Stimulated activated naive B cell treated with anti-CD40 and anti-IgM and Interleukin-4, amounts not matched to agents 10 μg/mL and 1 μg/mL and 100 μg/mL, for 72 hours (primary cell): ENCODE measurements around the gene PARD3.

Experiments
- ATAC-seq, 2 donors: fragments of 150-1000 bp; cut with Tn5 transposase; replicated peaks; 2 replicates each; pipeline ENCODE4 v1.10.0; 2021; ENCODE audit warnings: moderate library complexity in 1 of 2
- DNase-seq: peaks from one replicate; pipeline ENCODE4 v3.0.0; 2021
- H3K27ac Mint-ChIP-seq: one replicate; pipeline ENCODE4 v1.8.0; 2022; ENCODE audit warnings: mild to moderate bottlenecking, mixed read lengths
- H3K27me3 Mint-ChIP-seq, 2 donors: one replicate each; pipeline ENCODE4 v1.8.0; 2022; ENCODE audit warnings: mixed read lengths in 2 of 2
- H3K36me3 Mint-ChIP-seq, 2 donors: one replicate each; pipeline ENCODE4 v1.8.0; 2022; ENCODE audit warnings: mixed read lengths in 2 of 2, mild to moderate bottlenecking in 1 of 2
- H3K4me1 Mint-ChIP-seq, 2 donors: one replicate each; pipeline ENCODE4 v1.8.0; 2022; ENCODE audit warnings: mixed read lengths in 2 of 2, mild to moderate bottlenecking in 1 of 2
- H3K4me3 Mint-ChIP-seq, 2 donors: one replicate each; pipeline ENCODE4 v1.8.0; 2022; ENCODE audit warnings: mild to moderate bottlenecking in 2 of 2, mixed read lengths in 2 of 2, moderate library complexity in 1 of 2
- H3K9me3 Mint-ChIP-seq, 2 donors: one replicate each; pipeline ENCODE4 v1.8.0; 2022; ENCODE audit warnings: mixed read lengths in 2 of 2, mild to moderate bottlenecking in 1 of 2

The PARD3 gene

GRCh38 chr10:34240039-34240438, 575.1 kb downstream of the PARD3 start:
- H3K36me3 Mint-ChIP-seq: no peaks in the 10 kb centered on the region
- DNase-seq: no peak
- no peak overlapping the region for H3K27ac Mint-ChIP-seq
- H3K9me3 Mint-ChIP-seq: no peaks in the 10 kb centered on the region
- ATAC-seq: no peak
- H3K27me3 Mint-ChIP-seq: no peaks in the 10 kb centered on the region
- H3K4me1 Mint-ChIP-seq: no peaks in the 10 kb centered on the region
- H3K4me3 Mint-ChIP-seq: no peak overlapping the region

GRCh38 chr10:34237898-34238455, 577.1 kb downstream of the PARD3 start:
- ATAC-seq: no peak
- H3K4me1 Mint-ChIP-seq: no peaks in the 10 kb centered on the region
- no peaks in the 10 kb centered on the region for H3K9me3 Mint-ChIP-seq
- H3K36me3 Mint-ChIP-seq: no peaks in the 10 kb centered on the region
- no peak for DNase-seq
- no peak overlapping the region for H3K4me3 Mint-ChIP-seq
- H3K27me3 Mint-ChIP-seq: no peaks in the 10 kb centered on the region
- H3K27ac Mint-ChIP-seq: no peak overlapping the region

GRCh38 chr10:34236931-34237330, 578.2 kb downstream of the PARD3 start:
- Mint-ChIP-seq H3K36me3 (no peaks in the 10 kb centered on the region), H3K9me3 (no peaks in the 10 kb centered on the region), H3K27me3 (no peaks in the 10 kb centered on the region), H3K4me3 (no peak overlapping the region), H3K4me1 (no peaks in the 10 kb centered on the region), H3K27ac (no peak overlapping the region)
- ATAC-seq (no peak), DNase-seq (no peak)

GRCh38 chr10:34235164-34235832, 579.8 kb downstream of the PARD3 start:
- H3K9me3 Mint-ChIP-seq: no peaks in the 10 kb centered on the region
- H3K4me3 Mint-ChIP-seq: no peak overlapping the region
- DNase-seq (no peak), ATAC-seq (no peak)
- no peak overlapping the region for H3K27ac Mint-ChIP-seq
- H3K27me3 Mint-ChIP-seq: no peaks in the 10 kb centered on the region
- H3K4me1 Mint-ChIP-seq: no peaks in the 10 kb centered on the region
- no peaks in the 10 kb centered on the region for H3K36me3 Mint-ChIP-seq

GRCh38 chr10:34232481-34232880, 582.6 kb downstream of the PARD3 start:
- no peaks in the 10 kb centered on the region for H3K9me3 Mint-ChIP-seq
- H3K27me3 Mint-ChIP-seq: no peaks in the 10 kb centered on the region
- no peak for DNase-seq
- H3K4me1 Mint-ChIP-seq: no peaks in the 10 kb centered on the region
- ATAC-seq: no peak
- no peak overlapping the region for H3K4me3 Mint-ChIP-seq
- H3K27ac Mint-ChIP-seq: no peak overlapping the region
- no peaks in the 10 kb centered on the region for H3K36me3 Mint-ChIP-seq

GRCh38 chr10:34231441-34232180, 583.5 kb downstream of the PARD3 start:
- Mint-ChIP-seq H3K36me3 (no peaks in the 10 kb centered on the region), H3K4me3 (no peak overlapping the region), H3K4me1 (no peaks in the 10 kb centered on the region), H3K27ac (no peak overlapping the region), H3K9me3 (peaks cover 4 to 5% of the 10 kb centered on the region in 2 donors), H3K27me3 (no peaks in the 10 kb centered on the region)
- no peak for DNase-seq
- ATAC-seq: no peak

- H3K9me3 Mint-ChIP-seq: peaks cover 4 to 6% of the 10 kb centered on the region in 2 donors
- no peak overlapping the region for H3K4me3 Mint-ChIP-seq
- H3K27me3 Mint-ChIP-seq: no peaks in the 10 kb centered on the region
- DNase-seq (no peak), ATAC-seq (no peak)
- H3K4me1 Mint-ChIP-seq: no peaks in the 10 kb centered on the region
- no peaks in the 10 kb centered on the region for H3K36me3 Mint-ChIP-seq
- no peak overlapping the region for H3K27ac Mint-ChIP-seq
Observed at GRCh38 chr10:34229917-34230316, 585.2 kb downstream of the PARD3 start.

GRCh38 chr10:34228066-34228465, 587.0 kb downstream of the PARD3 start:
- H3K27ac Mint-ChIP-seq: no peak overlapping the region

GRCh38 chr10:34224639-34225038, 590.5 kb downstream of the PARD3 start:
- peaks cover 4 to 6% of the 10 kb centered on the region in 2 donors for H3K9me3 Mint-ChIP-seq
- H3K4me3 Mint-ChIP-seq: no peak overlapping the region
- no peaks in the 10 kb centered on the region for H3K4me1 Mint-ChIP-seq
- H3K27me3 Mint-ChIP-seq: no peaks in the 10 kb centered on the region
- DNase-seq (no peak), ATAC-seq (no peak)
- no peaks in the 10 kb centered on the region for H3K36me3 Mint-ChIP-seq
- H3K27ac Mint-ChIP-seq: no peak overlapping the region

More at GRCh38 chr10:34228066-34228465, 587.0 kb downstream of the PARD3 start:
- Mint-ChIP-seq H3K4me1 (no peaks in the 10 kb centered on the region), H3K9me3 (peaks cover 4 to 6% of the 10 kb centered on the region in 2 donors), H3K27me3 (no peaks in the 10 kb centered on the region), H3K4me3 (no peak overlapping the region), H3K36me3 (no peaks in the 10 kb centered on the region)
- ATAC-seq: no peak
- DNase-seq: no peak

GRCh38 chr10:34223658-34224057, 591.4 kb downstream of the PARD3 start:
- Mint-ChIP-seq H3K27me3 (no peaks in the 10 kb centered on the region), H3K36me3 (no peaks in the 10 kb centered on the region), H3K4me1 (no peaks in the 10 kb centered on the region), H3K27ac (no peak overlapping the region), H3K4me3 (no peak overlapping the region), H3K9me3 (peaks cover 4 to 6% of the 10 kb centered on the region in 2 donors)
- DNase-seq (no peak), ATAC-seq (no peak)

- H3K27me3 Mint-ChIP-seq: no peaks in the 10 kb centered on the region
- DNase-seq (no peak), ATAC-seq (no peak)
- no peaks in the 10 kb centered on the region for H3K36me3 Mint-ChIP-seq
- no peak overlapping the region for H3K4me3 Mint-ChIP-seq
- peaks cover 4 to 6% of the 10 kb centered on the region in 2 donors for H3K9me3 Mint-ChIP-seq
- no peak overlapping the region for H3K27ac Mint-ChIP-seq
- H3K4me1 Mint-ChIP-seq: no peaks in the 10 kb centered on the region
Observed at GRCh38 chr10:34222359-34222758, 592.7 kb downstream of the PARD3 start.

- no peaks in the 10 kb centered on the region for H3K9me3 Mint-ChIP-seq
- H3K4me1 Mint-ChIP-seq: no peaks in the 10 kb centered on the region
- no peak overlapping the region for H3K4me3 Mint-ChIP-seq
- no peak overlapping the region for H3K27ac Mint-ChIP-seq
- ATAC-seq (no peak), DNase-seq (no peak)
- H3K27me3 Mint-ChIP-seq: no peaks in the 10 kb centered on the region
- no peaks in the 10 kb centered on the region for H3K36me3 Mint-ChIP-seq
Observed at GRCh38 chr10:34219753-34220548, 595.1 kb downstream of the PARD3 start.

- Mint-ChIP-seq H3K4me3 (no peak overlapping the region), H3K36me3 (no peaks in the 10 kb centered on the region), H3K27ac (no peak overlapping the region), H3K9me3 (no peaks in the 10 kb centered on the region), H3K27me3 (no peaks in the 10 kb centered on the region), H3K4me1 (no peaks in the 10 kb centered on the region)
- ATAC-seq (no peak), DNase-seq (no peak)
Observed at GRCh38 chr10:34217524-34217923, 597.6 kb downstream of the PARD3 start.

GRCh38 chr10:34216348-34216945, 598.6 kb downstream of the PARD3 start:
- ATAC-seq: no peak

More at GRCh38 chr10:34216348-34216945, 598.6 kb downstream of the PARD3 start:
- Mint-ChIP-seq H3K4me1 (no peaks in the 10 kb centered on the region), H3K27ac (no peak overlapping the region), H3K4me3 (no peak overlapping the region), H3K9me3 (no peaks in the 10 kb centered on the region), H3K36me3 (no peaks in the 10 kb centered on the region), H3K27me3 (no peaks in the 10 kb centered on the region)
- no peak for DNase-seq
